Skeletal muscle satellite cell (primary cell): ENCODE data around the gene RET.

ENCODE experiments used
- H3K27me3 ChIP-seq: 2 replicates; pipeline ENCODE4 v1.7.0; 2013; ENCODE audit warnings: low read length; ENCODE audit not compliant: control insufficient read depth, insufficient read depth
- H3K36me3 ChIP-seq: 2 replicates; pipeline ENCODE4 v1.7.0; 2013; ENCODE audit warnings: mild to moderate bottlenecking, control low read depth, low read length; ENCODE audit not compliant: insufficient read depth
- H3K4me1 ChIP-seq: 2 replicates; pipeline ENCODE4 v1.7.0; 2013; ENCODE audit warnings: low read length; ENCODE audit not compliant: control insufficient read depth, insufficient read depth
- H3K4me2 ChIP-seq: 2 replicates; pipeline ENCODE4 v1.7.0; 2013; ENCODE audit warnings: mild to moderate bottlenecking, low read length
- H3K4me3 ChIP-seq: 2 replicates; pipeline ENCODE4 v1.7.0; 2013; ENCODE audit warnings: low read length
- H3K9ac ChIP-seq: 2 replicates; pipeline ENCODE4 v1.7.0; 2013; ENCODE audit warnings: mild to moderate bottlenecking, low read depth, low read length, moderate library complexity
- H3K9me3 ChIP-seq: replicated peaks from 2 replicates; pipeline ENCODE4 v1.7.0; 2013; ENCODE audit warnings: mild to moderate bottlenecking, control low read depth, low read length

Gene RET

DNA sequence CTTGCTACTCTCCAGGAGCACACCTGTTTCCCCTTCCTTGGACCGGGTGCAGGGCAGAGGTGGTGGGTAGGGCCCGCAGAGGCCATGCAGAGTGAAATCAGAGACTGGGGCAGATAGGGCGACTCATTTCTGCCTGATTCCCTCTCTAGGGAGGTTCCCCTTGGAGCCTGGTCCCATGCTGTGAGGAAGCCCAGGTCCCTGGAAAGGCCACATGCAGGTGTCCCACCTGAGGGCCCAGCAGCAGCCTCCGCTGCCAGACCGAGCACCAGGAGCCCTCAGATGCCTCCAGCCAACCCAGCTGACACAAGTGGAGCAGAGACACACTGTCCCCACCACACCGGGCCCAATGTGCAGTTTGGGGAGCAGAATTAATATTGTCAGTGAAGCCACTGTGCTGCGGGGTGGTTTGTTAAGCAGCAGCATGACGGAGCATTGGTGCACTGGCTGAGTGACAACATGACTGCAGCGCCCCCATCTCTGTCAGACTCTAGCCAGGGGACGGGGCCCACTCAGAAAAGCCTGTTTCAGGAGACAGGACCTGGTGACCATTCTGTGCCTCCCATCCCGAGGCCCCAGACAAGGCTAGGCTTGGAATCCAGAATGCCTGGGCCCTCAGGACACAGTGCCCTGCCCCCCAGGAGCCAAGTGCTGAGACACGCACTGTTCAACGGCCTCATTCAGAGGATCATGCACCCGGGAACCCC is 30.4 kb upstream of the RET start:
- Histone ChIP-seq H3K27me3 (peaks cover 15% of the 10 kb centered on the region), H3K9ac (no peak overlapping the region), H3K4me3 (no peak overlapping the region), H3K4me2 (no peak overlapping the region), H3K9me3 (no peaks in the 10 kb centered on the region), H3K4me1 (no peaks in the 10 kb centered on the region), H3K36me3 (no peaks in the 10 kb centered on the region)

GRCh38 chr10:43047288-43047970 is 29.4 kb upstream of the RET start:
- Histone ChIP-seq H3K4me1 (no peaks in the 10 kb centered on the region), H3K27me3 (peaks cover 15% of the 10 kb centered on the region), H3K9me3 (no peaks in the 10 kb centered on the region), H3K36me3 (no peaks in the 10 kb centered on the region), H3K4me2 (no peak overlapping the region), H3K4me3 (no peak overlapping the region), H3K9ac (no peak overlapping the region)

DNA sequence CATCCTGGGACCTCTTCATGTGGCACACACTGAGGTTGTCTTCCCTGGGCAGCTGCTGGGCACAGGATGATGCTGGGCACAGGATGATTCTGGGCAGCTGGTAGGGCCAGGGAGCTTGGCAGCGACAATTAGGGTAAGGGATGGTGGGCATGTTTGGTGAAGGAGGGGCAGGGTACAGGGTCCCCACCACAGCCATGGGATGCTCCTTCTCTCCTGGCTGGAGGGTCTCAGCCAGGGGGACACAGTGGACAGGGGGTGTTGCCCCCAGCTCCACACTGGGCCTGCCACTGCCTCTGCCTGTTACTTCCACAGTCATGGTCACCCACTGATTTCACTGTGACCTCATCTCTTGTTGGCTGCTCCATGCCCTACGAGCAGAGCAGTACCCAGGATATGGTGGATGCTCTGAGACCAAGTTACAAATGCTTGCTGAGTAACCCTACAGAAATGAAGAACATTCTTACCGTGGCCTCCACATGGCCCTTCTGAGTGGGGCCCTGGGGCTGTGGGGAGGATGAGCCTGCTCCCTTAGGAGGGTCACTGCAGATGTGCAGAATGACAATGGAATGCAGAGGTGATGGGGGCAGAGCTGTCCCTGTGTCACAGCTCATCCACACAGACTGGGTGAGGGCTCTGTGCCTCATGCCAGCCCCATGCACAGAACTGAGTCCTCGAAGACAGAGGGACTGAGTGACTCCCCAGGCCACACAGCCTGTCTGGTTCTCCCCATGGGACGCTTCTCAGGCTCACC is 28.4 kb upstream of the RET start:
- H3K27me3 ChIP-seq = peaks cover 16% of the 10 kb centered on the region
- no peak overlapping the region for H3K4me3 ChIP-seq
- no peak overlapping the region for H3K4me2 ChIP-seq
- H3K9me3 ChIP-seq = no peaks in the 10 kb centered on the region
- H3K4me1 ChIP-seq = no peaks in the 10 kb centered on the region
- no peak overlapping the region for H3K9ac ChIP-seq
- no peaks in the 10 kb centered on the region for H3K36me3 ChIP-seq

DNA sequence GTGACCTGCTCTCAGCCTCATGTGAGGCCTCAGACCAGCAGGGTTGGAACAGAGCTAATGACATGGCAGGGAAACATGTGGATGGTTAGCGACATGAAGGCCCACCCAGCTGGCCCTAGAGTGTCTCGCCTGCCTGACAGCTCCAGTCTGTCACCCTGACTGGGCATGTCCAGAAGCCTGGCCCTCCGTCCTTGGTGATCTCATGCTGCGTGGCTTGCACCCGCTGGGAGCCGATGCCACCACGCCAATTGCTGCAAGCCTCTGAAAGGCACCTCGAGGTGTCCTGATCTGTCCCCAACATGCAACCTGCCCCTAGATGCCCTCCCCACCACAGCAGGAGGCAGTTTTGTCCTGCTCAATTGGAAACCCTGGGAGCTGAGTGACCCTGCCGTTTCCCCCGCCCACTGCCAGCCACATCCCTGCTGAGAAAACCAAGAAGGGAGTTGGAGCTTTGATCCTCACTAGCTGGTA is 27.8 kb upstream of the RET start:
- Histone ChIP-seq H3K36me3 (no peaks in the 10 kb centered on the region), H3K4me2 (no peak overlapping the region), H3K4me3 (no peak overlapping the region), H3K27me3 (peaks cover 21% of the 10 kb centered on the region), H3K9ac (no peak overlapping the region), H3K4me1 (no peaks in the 10 kb centered on the region), H3K9me3 (no peaks in the 10 kb centered on the region)

DNA sequence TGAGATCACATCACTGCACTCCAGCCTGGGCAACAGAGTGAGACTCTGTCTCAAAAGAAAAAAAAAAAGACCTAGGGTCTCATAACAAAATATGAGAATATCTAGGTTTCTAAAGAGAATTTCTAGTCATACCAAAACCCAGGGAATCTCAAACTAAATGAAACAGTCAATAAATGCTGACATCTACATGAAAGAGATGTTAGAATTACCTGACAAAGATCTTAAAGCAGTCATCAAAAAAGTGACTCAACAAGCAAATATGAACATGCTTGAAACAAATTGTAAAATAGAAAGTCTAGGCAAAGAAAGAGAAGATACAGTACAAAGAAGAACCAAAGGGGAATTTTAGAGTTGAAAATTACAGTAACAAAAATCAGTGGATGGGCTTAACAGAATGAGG is 26.9 kb upstream of the RET start:
- Histone ChIP-seq H3K4me1 (no peaks in the 10 kb centered on the region), H3K4me2 (no peak overlapping the region), H3K9me3 (no peaks in the 10 kb centered on the region), H3K9ac (no peak overlapping the region), H3K36me3 (no peaks in the 10 kb centered on the region), H3K4me3 (no peak overlapping the region), H3K27me3 (peaks cover 24% of the 10 kb centered on the region)

DNA sequence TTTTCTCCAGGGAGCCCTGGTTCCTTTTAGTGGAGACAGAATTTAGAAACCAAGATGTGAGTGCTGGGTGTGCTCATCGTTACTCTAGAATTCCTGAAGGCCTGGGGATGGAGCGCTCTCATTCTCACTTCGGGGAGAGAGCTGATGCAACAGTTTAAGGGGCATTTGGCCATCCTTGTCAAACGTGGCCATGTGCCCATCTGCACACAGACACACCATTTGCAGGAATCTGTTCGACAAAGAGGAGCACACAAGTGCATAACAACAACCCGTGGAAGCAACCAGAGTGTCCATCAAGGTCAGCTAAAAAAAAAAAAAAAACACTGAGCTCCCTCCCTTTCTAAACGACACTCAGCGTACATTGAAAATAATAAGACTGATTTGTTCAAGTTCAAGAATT is 23.0 kb upstream of the RET start:
- Histone ChIP-seq H3K36me3 (no peaks in the 10 kb centered on the region), H3K27me3 (peaks cover 19% of the 10 kb centered on the region), H3K9ac (no peak overlapping the region), H3K4me2 (no peak overlapping the region), H3K4me1 (no peaks in the 10 kb centered on the region), H3K9me3 (no peaks in the 10 kb centered on the region), H3K4me3 (no peak overlapping the region)

GRCh38 chr10:43054593-43054992 is 22.3 kb upstream of the RET start:
- no peaks in the 10 kb centered on the region for H3K9me3 ChIP-seq
- no peak overlapping the region for H3K9ac ChIP-seq
- H3K4me3 ChIP-seq = no peak overlapping the region
- H3K36me3 ChIP-seq = no peaks in the 10 kb centered on the region
- H3K27me3 ChIP-seq = peaks cover 13% of the 10 kb centered on the region
- H3K4me1 ChIP-seq = no peaks in the 10 kb centered on the region
- no peak overlapping the region for H3K4me2 ChIP-seq

DNA sequence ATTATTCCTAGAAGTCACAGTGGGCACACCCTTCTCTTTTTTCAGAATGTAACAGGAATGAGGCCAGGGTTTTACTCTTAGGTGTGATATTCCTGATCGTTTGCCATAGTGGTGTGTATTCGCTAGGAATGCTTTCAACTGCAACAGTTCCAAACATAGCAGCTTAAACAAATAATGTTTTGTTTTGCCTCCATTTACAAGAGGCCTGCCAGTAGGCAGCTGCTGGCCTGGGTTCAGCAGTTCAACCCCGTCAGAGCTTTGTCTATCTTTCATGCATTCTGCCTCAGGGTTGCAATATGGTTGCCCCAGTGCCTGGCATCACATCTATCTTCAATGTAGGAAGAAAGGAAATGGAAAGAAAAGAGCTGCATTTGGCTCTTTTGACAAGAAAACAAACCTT is 21.7 kb upstream of the RET start:
- Histone ChIP-seq H3K9ac (no peak overlapping the region), H3K4me1 (no peaks in the 10 kb centered on the region), H3K27me3 (peaks cover 13% of the 10 kb centered on the region), H3K4me3 (no peak overlapping the region), H3K9me3 (no peaks in the 10 kb centered on the region), H3K36me3 (no peaks in the 10 kb centered on the region), H3K4me2 (no peak overlapping the region)

GRCh38 chr10:43055991-43056567 is 20.8 kb upstream of the RET start:
- no peaks in the 10 kb centered on the region for H3K9me3 ChIP-seq
- H3K27me3 ChIP-seq = peaks cover 13% of the 10 kb centered on the region
- H3K4me3 ChIP-seq = no peak overlapping the region
- no peaks in the 10 kb centered on the region for H3K4me1 ChIP-seq
- H3K9ac ChIP-seq = no peak overlapping the region
- H3K36me3 ChIP-seq = no peaks in the 10 kb centered on the region
- no peak overlapping the region for H3K4me2 ChIP-seq

GRCh38 chr10:43056568-43057011 is 20.3 kb upstream of the RET start:
- Histone ChIP-seq H3K9ac (no peak overlapping the region), H3K27me3 (peaks cover 13% of the 10 kb centered on the region), H3K4me2 (no peak overlapping the region), H3K9me3 (no peaks in the 10 kb centered on the region), H3K36me3 (no peaks in the 10 kb centered on the region), H3K4me3 (no peak overlapping the region), H3K4me1 (no peaks in the 10 kb centered on the region)

- Histone ChIP-seq H3K36me3 (no peaks in the 10 kb centered on the region), H3K27me3 (peaks cover 13% of the 10 kb centered on the region), H3K4me1 (no peaks in the 10 kb centered on the region), H3K9ac (no peak overlapping the region), H3K4me3 (no peak overlapping the region), H3K4me2 (no peak overlapping the region), H3K9me3 (no peaks in the 10 kb centered on the region)
Observed at GRCh38 chr10:43057231-43057711, 19.6 kb upstream of the RET start.
